Left ventricle myocardium inferior (tissue), 1 donor: ENCODE measurements around the gene CDK5RAP1. TPM values are rescaled to one million over a fixed set of nuclear protein-coding genes. Genes with fewer than 3 reads are reported as not detected.

Experiments
- DNase-seq: peaks from one replicate; pipeline ENCODE4 v3.0.0-alpha.2; 2020
- H3K27ac ChIP-seq: fragments of 200-600 bp; replicated peaks from 2 replicates; pipeline ENCODE4 v1.8.0; 2021
- H3K27me3 ChIP-seq: fragments of 200-600 bp; 2 replicates; pipeline ENCODE4 v1.8.0; 2021; ENCODE audit warnings: low read depth
- H3K36me3 ChIP-seq: fragments of 200-600 bp; 2 replicates; pipeline ENCODE4 v1.8.0; 2021
- H3K4me1 ChIP-seq: fragments of 200-600 bp; 2 replicates; pipeline ENCODE4 v1.8.0; 2021
- H3K4me3 ChIP-seq: fragments of 200-600 bp; 2 replicates; pipeline ENCODE4 v1.8.0; 2021; ENCODE audit warnings: mild to moderate bottlenecking, moderate library complexity
- H3K9me3 ChIP-seq: fragments of 200-600 bp; replicated peaks from 2 replicates; pipeline ENCODE4 v1.8.0; 2021
- CTCF ChIP-seq: fragments of 200-600 bp; IDR thresholded peaks from 2 replicates; pipeline ENCODE4 v1.8.0; 2021; ENCODE audit warnings: antibody characterized with exemption, mild to moderate bottlenecking, borderline replicate concordance
- intact Hi-C: fragments of 100-400 bp; cut with micrococcal nuclease; formaldehyde crosslinking; loops from one replicate; pipeline ENCODE4 v1.11.0; 2022
- total RNA-seq: library from RNA; stranded (reverse); fragmentation: NEBNext Ultra II Directional; extraction: Animal tissue kit (Norgen Biotek cat#: 25700); gene quantifications from one replicate; pipeline ENCODE4 v1.2.1, GENCODE V29; 2021
- donor health status: DM: no; HTN: yes; CAD: no; lungs with severe emphysema.

CDK5RAP1 gene
- total RNA-seq, 1 donor from 2014 or later, result 19.9 TPM

GRCh38 chr20:33338467-33339258 lies 62.7 kb downstream of the CDK5RAP1 start:
- H3K4me1 ChIP-seq, result no peaks in the 10 kb centered on the region
- TF ChIP-seq CTCF, result no peak
- H3K4me3 ChIP-seq, result no peak overlapping the region
- H3K27ac ChIP-seq, result no peak overlapping the region
- intact Hi-C loops, result no loop called here
- DNase-seq, result no peak
- no peaks in the 10 kb centered on the region for H3K36me3 ChIP-seq
- H3K27me3 ChIP-seq, result peaks cover 63% of the 10 kb centered on the region
- no peaks in the 10 kb centered on the region for H3K9me3 ChIP-seq

GRCh38 chr20:33337531-33338165 lies 63.7 kb downstream of the CDK5RAP1 start:
- intact Hi-C loops, result no loop called here

GRCh38 chr20:33337119-33337518 lies 64.2 kb downstream of the CDK5RAP1 start:
- H3K4me3 ChIP-seq, result no peak overlapping the region
- TF ChIP-seq CTCF, result no peak

More at GRCh38 chr20:33337531-33338165, 63.7 kb downstream of the CDK5RAP1 start:
- Histone ChIP-seq H3K4me3 (no peak overlapping the region), H3K27ac (no peak overlapping the region), H3K4me1 (no peaks in the 10 kb centered on the region), H3K27me3 (peaks cover 71% of the 10 kb centered on the region), H3K36me3 (no peaks in the 10 kb centered on the region), H3K9me3 (no peaks in the 10 kb centered on the region)
- no peak for TF ChIP-seq CTCF
- DNase-seq, result no peak

GRCh38 chr20:33336375-33336774 lies 64.9 kb downstream of the CDK5RAP1 start:
- intact Hi-C loops, result no loop called here
- TF ChIP-seq CTCF, result no peak

More at GRCh38 chr20:33337119-33337518, 64.2 kb downstream of the CDK5RAP1 start:
- Histone ChIP-seq H3K36me3 (no peaks in the 10 kb centered on the region), H3K9me3 (no peaks in the 10 kb centered on the region), H3K4me1 (no peaks in the 10 kb centered on the region), H3K27ac (no peak overlapping the region), H3K27me3 (peaks cover 73% of the 10 kb centered on the region)
- DNase-seq, result no peak
- intact Hi-C loops, result no loop called here

GRCh38 chr20:33334111-33334510 lies 67.2 kb downstream of the CDK5RAP1 start:
- H3K27me3 ChIP-seq, result peaks cover 71% of the 10 kb centered on the region
- H3K36me3 ChIP-seq, result no peaks in the 10 kb centered on the region
- H3K4me3 ChIP-seq, result no peak overlapping the region
- no peaks in the 10 kb centered on the region for H3K4me1 ChIP-seq
- intact Hi-C loops, result no loop called here
- H3K27ac ChIP-seq, result no peak overlapping the region
- DNase-seq, result no peak
- no peaks in the 10 kb centered on the region for H3K9me3 ChIP-seq
- no peak for TF ChIP-seq CTCF

More at GRCh38 chr20:33336375-33336774, 64.9 kb downstream of the CDK5RAP1 start:
- H3K4me1 ChIP-seq, result no peaks in the 10 kb centered on the region
- no peak overlapping the region for H3K27ac ChIP-seq
- H3K9me3 ChIP-seq, result no peaks in the 10 kb centered on the region
- H3K4me3 ChIP-seq, result no peak overlapping the region
- H3K36me3 ChIP-seq, result no peaks in the 10 kb centered on the region
- H3K27me3 ChIP-seq, result peaks cover 73% of the 10 kb centered on the region
- DNase-seq, result no peak
